ENCODE data around the gene FAM9A. TPM values are rescaled to one million over a fixed set of nuclear protein-coding genes. Genes with fewer than 3 reads are reported as not detected.

Gene FAM9A
- total RNA-seq, 1 donor from 2014 or later, result not detected

DNA sequence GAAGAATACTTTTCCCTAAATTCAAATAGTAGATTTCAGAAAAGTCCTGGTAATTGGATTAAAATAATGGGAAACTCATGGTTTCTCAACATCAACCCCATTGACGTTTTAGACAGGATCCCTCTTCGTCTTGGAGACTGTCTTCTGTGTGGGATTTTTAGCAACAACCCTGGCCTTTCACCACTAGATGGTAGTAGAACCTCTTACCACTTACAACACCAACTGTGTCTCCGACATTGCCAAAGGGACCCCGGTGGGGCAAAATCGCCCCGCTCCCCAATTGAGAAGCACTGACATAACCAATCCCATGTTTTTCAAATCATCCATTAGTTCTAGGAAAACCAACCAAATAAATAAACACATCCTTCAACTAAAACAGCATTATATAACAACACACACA lies 52.3 kb downstream of the FAM9A start:
- H3K4me3 Mint-ChIP-seq, result no peak overlapping the region
- H3K27ac Mint-ChIP-seq, result no peak overlapping the region
- ATAC-seq (ENCODE audit: low read depth), result no peak
- no peaks in the 10 kb centered on the region for H3K36me3 Mint-ChIP-seq (ENCODE audit: low read depth)
- TF ChIP-seq, protein P1, sequence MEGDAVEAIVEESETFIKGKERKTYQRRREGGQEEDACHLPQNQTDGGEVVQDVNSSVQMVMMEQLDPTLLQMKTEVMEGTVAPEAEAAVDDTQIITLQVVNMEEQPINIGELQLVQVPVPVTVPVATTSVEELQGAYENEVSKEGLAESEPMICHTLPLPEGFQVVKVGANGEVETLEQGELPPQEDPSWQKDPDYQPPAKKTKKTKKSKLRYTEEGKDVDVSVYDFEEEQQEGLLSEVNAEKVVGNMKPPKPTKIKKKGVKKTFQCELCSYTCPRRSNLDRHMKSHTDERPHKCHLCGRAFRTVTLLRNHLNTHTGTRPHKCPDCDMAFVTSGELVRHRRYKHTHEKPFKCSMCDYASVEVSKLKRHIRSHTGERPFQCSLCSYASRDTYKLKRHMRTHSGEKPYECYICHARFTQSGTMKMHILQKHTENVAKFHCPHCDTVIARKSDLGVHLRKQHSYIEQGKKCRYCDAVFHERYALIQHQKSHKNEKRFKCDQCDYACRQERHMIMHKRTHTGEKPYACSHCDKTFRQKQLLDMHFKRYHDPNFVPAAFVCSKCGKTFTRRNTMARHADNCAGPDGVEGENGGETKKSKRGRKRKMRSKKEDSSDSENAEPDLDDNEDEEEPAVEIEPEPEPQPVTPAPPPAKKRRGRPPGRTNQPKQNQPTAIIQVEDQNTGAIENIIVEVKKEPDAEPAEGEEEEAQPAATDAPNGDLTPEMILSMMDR (IDR thresholded peaks at IDR 0.05), result no peak
- H3K4me1 Mint-ChIP-seq, result no peaks in the 10 kb centered on the region
- no peaks in the 10 kb centered on the region for H3K9me3 Mint-ChIP-seq
- DNase-seq, result no peak
- intact Hi-C loops (cut with micrococcal nuclease), result loop anchor here (1.0 to 10.0 kb wide), 4 partner anchors 606 to 1236 kb away; no protein-coding TSS in a partner anchor
- CTCF ChIA-PET, result no interaction called here
- POLR2A ChIA-PET, result no interaction called here
- peaks cover 3% of the 10 kb centered on the region for H3K27me3 Mint-ChIP-seq

DNA sequence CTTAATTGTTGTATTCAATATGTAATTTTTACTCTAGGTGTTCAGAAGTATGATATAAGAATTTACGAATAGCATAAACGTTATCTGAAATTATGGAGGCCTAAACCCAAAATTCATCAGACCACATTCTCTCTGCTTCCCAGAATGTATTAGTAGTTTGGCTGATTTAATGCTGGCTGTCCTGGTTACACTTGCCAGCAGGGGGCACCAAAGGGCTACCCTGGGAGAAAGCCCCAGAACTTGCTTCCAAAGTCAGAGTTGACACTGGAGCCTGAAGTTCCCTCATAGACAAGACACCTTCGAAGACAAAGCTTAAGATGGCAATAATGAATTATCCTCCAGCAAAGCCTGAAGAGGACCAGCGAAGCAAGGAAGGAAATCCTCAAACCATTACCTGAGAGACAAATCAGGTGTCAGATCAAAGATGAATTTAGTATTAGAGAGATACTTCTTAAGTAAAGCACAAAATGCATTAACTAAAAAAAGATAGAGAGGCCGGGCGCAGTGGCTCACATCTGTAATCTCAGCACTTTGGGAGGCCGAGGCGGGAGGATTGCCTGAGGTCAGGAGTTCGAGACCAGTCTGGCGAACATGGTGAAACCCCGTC lies 58.0 kb downstream of the FAM9A start:
- H3K4me3 Mint-ChIP-seq, result no peak overlapping the region
- POLR2A ChIA-PET, result no interaction called here
- no peaks in the 10 kb centered on the region for H3K4me1 Mint-ChIP-seq
- no peak for ATAC-seq (ENCODE audit: low read depth)
- TF ChIP-seq, protein P1 (IDR thresholded peaks at IDR 0.05), result no peak
- CTCF ChIA-PET, result no interaction called here
- peak; percentile 27 for DNase-seq
- intact Hi-C loops (cut with micrococcal nuclease), result loop anchor here (2.0 to 10.0 kb wide), 5 partner anchors 72 to 1374 kb away; no protein-coding TSS in a partner anchor
- no peaks in the 10 kb centered on the region for H3K9me3 Mint-ChIP-seq
- no peaks in the 10 kb centered on the region for H3K27me3 Mint-ChIP-seq
- H3K27ac Mint-ChIP-seq, result no peak overlapping the region
- no peaks in the 10 kb centered on the region for H3K36me3 Mint-ChIP-seq (ENCODE audit: low read depth)

DNA sequence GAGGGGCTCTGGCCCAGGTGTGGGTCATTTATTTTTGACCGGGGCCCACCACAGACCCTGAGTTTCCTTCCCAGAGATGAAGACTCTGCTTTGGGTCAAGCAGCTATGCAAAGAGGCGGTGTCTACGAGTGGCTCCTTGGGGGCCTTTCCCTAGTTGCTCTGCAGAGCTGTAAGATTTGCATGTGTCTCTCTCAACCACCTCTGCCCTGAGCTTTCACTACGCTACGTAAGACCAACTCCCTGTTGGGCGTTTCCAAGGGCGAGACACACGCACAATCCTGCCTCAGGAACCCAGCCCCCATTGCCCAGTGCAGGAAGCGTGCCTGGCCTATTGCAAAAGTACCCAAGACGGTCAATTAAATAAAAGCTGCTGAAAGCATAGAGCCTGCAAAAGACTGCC lies 59.2 kb downstream of the FAM9A start:
- ATAC-seq (ENCODE audit: low read depth), result no peak
- TF ChIP-seq, protein P1 (IDR thresholded peaks at IDR 0.05), result no peak
- Mint-ChIP-seq H3K4me3 (no peak overlapping the region), H3K4me1 (no peaks in the 10 kb centered on the region), H3K9me3 (no peaks in the 10 kb centered on the region), H3K27me3 (no peaks in the 10 kb centered on the region), H3K27ac (no peak overlapping the region), H3K36me3 (ENCODE audit: low read depth) (no peaks in the 10 kb centered on the region)
- POLR2A ChIA-PET, result interaction anchor here (0.6 kb wide), 1 partner anchor 979 kb away, joined by 7 read pairs; no protein-coding TSS in a partner anchor
- CTCF ChIA-PET, result interaction anchor here (0.6 to 0.7 kb wide), 2 partner anchors 38 to 741 kb away, joined by 3 read pairs; no protein-coding TSS in a partner anchor
- no peak for DNase-seq
- intact Hi-C loops (cut with micrococcal nuclease), result loop anchor here (2.0 to 10.0 kb wide), 5 partner anchors 73 to 1375 kb away; no protein-coding TSS in a partner anchor

Other genes with a start within 250 kb of the FAM9A start
- 0.04 TPM in 1 of 2 replicates, not detected in the other for gene ANOS1, start 69.2 kb downstream of the FAM9A start, total RNA-seq
- not detected in 2 replicates for gene FAM9B, start 232.7 kb upstream of the FAM9A start, total RNA-seq

All from activated B cell treated with CpG ODN at 0.5 μM for 24 hours (primary cell).